ENCODE results near the gene SMIM1. TPM values are rescaled to one million over a fixed set of nuclear protein-coding genes. Genes with fewer than 3 reads are reported as not detected.

The SMIM1 gene
- total and polyA plus RNA-seq, 9 of the 15 experiments (the other 6 are each of a cell fraction or from before 2014, with no cell fraction given) = 2.3 to 125 (median 24.3) TPM

GRCh38 chr1:3773572-3774275 is 1.2 kb downstream of the SMIM1 start (continued):
- TF ChIP-seq ZBTB11 (CRISPR knock-in tag; IDR thresholded peaks at IDR 0.05) = 0 out of 6 replicates have a peak, but pooled peaks of 1 of the 3 experiments have one; percentile 33
- TF ChIP-seq DIDO1 (tag; IDR thresholded peaks at IDR 0.05; ENCODE audit: low read depth) = no peak
- peak; percentile 70; the same call in 1 of the 2 replicates for TF ChIP-seq TFAP4 (CRISPR knock-in tag; IDR thresholded peaks at IDR 0.05; ENCODE audit: borderline replicate concordance)
- TF ChIP-seq GTF2B (IDR thresholded peaks at IDR 0.05; ENCODE audit: extremely low read depth, insufficient read length) = no peak
- TF ChIP-seq SUPT5H (IDR thresholded peaks at IDR 0.05) = no peak
- TF ChIP-seq FOXA3 (CRISPR knock-in tag; conservative IDR thresholded peaks at IDR 0.05 in 1 of 2, IDR thresholded peaks at IDR 0.05 in 1 of 2) = 0 out of 4 replicates have a peak, but pooled peaks of 1 of the 2 experiments have one; percentile 43
- TF ChIP-seq NBN (IDR thresholded peaks at IDR 0.05; ENCODE audit: low read depth) = no peak
- no peak for TF ChIP-seq GATAD2B (IDR thresholded peaks at IDR 0.05; ENCODE audit: borderline replicate concordance)
- TF ChIP-seq ARID2 (IDR thresholded peaks at IDR 0.05) = no peak
- TF ChIP-seq NKRF (IDR thresholded peaks at IDR 0.05; ENCODE audit: borderline replicate concordance) = peak; percentile 76
- no peak for TF ChIP-seq CEBPG (CRISPR knock-in tag; IDR thresholded peaks at IDR 0.05)
- TF ChIP-seq CEBPG (tag; conservative IDR thresholded peaks at IDR 0.05 in 1 of 2, IDR thresholded peaks at IDR 0.05 in 1 of 2) = no peak
- TF ChIP-seq VEZF1 (CRISPR knock-in tag; IDR thresholded peaks at IDR 0.05) = no peak
- no peak for TF ChIP-seq TAF7 (tag; IDR thresholded peaks at IDR 0.05)
